Cortex of kidney (tissue), 1 donor: Measurements from ENCODE around the gene CIAO2B.

Experiments
- DNase-seq: peaks from one replicate; lab custom pipeline; 2025; lab: John Stamatoyannopoulos, UW

CIAO2B gene

GRCh38 chr16:66919569-66920298 is 14.5 kb downstream of the CIAO2B start:
- no peak for DNase-seq

DNA sequence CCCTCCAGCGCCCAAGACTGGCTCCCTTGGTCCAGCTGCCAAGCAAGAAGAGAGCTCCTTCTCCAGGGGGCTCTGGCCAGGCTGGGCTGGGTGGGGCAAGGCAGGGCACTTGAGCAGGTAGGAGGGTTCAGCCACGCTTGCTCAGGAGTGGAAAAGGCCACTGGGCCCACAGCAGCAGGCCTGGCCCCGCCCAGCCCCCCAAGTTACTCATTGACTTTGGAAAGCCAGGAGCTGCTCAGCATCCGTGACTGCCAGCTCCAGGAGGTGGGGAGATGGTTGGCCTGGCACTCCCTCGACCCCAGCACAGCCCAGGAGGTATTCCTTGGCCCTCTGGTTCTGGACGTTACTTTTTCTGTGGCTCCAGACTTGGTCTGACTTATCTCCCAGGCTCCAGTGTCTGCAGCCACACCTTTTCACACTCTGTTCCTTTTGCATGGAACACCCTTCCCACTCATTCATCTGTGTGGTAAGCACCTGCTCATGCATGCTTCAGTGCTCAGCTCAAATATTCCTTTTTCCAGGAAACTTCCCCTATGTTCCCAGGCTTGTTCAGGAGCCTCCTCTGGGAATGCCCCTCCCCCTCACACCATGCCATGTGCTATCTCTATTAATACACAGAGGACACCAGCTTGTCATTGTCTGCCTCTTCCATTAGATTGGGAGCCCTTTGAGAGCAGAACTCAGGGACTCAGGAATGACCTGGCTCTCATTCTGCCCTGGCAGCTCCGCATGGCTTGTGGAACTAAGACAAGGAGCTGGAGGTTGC is 15.2 kb downstream of the CIAO2B start, which contains the start of gene CDH16:
TSS of gene CDH16 (minus strand) at position 83 of the 766 bp plus-strand sequence. CDS start 820 bp downstream, outside the sequence.
- DNase-seq, result no peak

GRCh38 chr16:66918355-66918754 is 15.8 kb downstream of the CIAO2B start:
- DNase-seq, result no peak

DNA sequence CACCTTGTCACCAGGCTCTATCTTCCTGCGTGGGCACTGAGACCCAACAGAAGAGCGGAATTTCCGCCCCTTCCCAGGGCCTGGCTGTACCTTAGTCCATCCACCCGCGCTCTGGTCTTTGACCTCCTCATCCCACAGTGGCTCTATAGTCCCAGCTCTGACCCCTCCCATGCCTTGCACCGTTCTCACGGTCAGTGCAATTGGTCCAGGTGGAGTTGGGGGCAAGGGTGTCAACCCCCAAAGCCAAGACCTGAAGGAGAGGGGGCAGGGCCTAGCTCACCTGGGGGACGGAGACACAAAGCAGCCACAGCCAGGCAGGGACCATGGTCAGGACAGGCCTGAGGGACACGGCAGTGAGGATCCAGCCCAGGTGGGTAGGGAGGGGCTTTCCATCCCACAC is 16.5 kb downstream of the CIAO2B start:
- DNase-seq, result no peak

- no peak for DNase-seq
Observed at GRCh38 chr16:66916518-66916917, 17.7 kb downstream of the CIAO2B start.

DNA sequence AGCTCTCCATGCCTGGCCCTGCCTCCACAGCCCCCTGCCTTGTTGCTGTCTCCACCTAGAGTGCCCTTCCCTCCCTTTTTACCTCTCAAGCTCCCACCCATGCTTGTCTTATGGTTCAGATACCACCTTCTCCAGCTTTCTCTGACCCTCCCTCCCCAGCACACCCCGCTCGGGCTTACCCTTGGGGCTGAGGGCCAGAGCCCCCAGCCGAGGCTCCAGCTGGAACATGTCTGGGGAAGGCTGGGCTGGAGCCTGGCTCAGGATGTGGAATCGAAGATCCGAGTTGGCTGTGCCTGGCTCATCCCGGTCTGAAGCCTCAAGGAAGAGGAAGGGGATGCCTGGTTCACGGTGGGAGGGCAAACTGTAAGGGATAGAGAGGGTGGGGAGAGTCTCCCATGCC is 19.2 kb downstream of the CIAO2B start:
- no peak for DNase-seq

DNA sequence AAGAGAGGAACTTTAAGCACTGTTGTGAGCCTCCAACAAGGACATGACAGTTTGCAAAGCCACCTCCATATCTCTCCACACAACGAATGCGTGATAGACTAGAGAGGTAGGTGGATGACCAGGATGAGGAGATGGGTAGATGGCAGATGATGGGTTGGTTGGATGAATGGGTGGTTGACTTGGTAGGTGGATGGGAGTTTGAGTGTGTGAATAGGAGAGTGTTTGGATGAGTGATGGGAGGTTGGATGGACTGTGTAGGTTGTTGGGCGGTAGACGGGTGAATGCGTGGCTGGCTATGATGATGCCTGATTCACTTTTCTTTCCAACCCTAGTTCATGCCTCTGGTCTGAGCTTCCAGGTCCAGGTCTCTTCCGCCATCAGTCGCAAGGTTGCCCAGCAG is 19.7 kb downstream of the CIAO2B start:
- no peak for DNase-seq

GRCh38 chr16:66913711-66914110 is 20.5 kb downstream of the CIAO2B start:
- no peak for DNase-seq

DNA sequence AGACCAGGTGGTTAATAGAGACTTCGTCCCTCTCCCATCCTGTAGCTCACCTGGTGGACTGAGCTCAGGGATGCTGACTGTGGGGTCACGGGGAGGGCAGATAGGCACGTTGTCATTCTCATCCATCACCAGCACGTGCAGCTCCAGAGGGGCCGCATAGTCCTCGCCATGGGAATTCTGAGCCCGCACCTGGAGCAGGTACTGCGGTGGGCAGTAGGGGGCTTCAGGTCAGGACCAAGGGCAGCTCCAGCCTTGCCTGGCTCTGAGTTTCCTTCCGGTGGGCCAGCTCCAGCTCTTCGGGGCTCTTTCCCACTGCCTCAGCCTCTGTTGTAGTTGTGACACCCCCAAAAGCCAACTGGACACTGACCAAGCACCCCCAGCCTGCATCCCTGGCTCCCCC is 21.1 kb downstream of the CIAO2B start:
- no peak for DNase-seq

DNA sequence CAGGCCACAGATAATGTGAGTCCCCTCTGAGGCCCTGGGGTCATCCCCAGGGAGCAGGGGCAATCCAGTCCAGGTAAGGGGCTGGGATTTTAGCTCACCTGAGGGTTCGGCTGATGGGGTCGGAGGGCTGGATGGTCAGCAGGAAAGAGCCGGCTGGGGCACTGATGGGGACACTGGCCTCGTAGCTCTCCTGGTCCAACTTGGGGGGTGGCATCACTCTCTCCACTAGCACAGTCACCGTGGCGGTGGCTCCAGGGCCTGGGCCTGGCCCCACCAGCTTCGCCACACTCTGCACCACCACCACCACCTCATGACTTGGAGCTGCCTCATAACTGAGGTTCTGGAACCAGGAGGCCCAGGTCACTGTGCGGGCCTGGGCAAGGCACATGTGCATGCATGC is 22.4 kb downstream of the CIAO2B start:
- DNase-seq, result no peak

DNA sequence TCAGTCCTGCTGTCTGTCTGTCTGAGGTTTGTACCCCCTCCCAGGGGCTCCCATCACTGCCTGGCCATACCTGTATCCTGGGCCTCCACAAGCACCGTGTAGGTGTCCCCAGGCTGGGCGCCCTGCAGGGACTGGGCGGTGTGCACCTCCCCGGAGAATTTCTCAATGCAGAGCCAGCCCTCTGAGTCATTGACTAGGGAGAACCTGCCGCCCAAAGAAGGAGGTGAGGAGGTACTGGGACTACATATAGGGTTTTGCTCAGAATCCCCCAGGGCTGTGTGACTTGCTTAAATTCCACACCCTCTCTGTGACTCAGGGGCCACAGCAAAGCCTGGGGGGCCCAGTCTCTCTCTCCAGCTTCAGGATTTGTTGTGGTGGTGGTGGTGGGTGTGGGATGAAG is 23.1 kb downstream of the CIAO2B start:
- no peak for DNase-seq

DNA sequence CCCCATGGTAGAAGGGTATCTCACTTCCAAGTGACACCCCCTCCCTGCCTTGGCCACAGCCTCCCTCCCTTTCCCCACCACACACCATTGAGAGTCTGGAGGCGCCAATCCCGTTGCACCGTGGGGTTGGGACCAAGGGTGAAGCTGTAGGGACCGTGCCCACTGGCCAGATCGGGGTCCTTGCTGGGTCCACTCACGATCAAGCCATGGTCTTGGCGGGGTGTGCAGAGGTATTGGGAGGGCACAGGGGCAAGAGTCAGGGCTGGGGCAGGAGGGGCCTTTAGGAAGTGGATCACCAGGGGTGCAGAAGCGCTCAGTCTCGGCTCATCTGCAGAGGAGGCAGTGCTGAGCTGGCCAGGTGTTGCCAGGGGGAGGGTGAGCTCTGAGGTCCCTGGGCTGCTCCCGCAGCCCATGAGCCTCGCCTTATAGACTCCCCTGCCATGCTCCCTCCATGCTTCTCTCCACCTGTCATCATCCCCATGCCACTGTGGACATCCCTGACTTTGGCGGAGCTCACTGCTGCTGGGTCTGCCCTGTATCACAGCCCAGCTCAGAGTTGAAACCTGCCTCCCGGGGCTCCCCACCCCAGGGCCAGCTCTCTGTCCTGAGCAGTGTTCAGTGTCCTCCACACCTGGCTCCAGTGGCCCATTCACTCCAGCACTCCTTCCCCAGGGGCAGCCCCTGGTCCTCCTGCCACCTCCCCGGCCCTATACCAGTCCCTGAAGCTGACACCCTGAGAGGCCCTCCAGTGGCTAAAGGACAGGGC is 23.8 kb downstream of the CIAO2B start:
- DNase-seq, result no peak

DNA sequence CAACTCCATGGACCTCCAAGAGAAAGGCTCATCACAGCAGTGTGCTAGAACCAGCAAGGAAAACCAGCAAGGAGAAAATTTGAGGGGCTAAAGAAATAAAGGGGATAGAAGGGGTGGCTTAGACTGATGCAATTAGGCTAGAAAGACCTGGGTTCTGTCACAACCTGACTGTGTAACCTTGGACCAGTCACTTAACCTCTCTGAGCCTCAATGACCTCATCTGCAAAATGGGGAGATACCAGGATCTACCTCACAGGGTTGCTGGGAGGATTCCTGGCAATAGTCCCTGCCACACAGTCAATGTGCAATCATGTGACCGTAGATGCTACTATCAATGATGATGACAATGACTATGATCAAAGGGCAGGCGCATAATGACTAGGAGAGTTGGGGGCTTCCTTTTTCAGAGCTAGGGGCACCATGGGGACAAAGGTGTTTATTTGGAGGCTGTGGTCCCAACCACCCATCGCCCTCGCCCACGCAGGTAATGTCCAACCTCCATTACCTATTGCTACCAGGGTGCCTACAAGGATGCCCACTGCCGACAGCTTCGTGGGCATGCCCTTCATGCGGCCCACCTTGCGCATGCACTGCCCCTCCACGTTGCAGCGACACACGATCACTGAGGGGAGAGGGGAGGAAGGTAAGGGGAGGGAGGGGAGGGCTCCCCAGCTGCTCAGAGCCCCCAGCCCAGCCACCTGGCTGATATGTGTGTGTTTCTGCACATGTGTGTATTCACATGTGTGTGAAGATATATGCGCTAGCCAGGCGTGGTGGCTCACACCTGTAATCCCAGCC is 25.2 kb downstream of the CIAO2B start:
- no peak for DNase-seq

DNA sequence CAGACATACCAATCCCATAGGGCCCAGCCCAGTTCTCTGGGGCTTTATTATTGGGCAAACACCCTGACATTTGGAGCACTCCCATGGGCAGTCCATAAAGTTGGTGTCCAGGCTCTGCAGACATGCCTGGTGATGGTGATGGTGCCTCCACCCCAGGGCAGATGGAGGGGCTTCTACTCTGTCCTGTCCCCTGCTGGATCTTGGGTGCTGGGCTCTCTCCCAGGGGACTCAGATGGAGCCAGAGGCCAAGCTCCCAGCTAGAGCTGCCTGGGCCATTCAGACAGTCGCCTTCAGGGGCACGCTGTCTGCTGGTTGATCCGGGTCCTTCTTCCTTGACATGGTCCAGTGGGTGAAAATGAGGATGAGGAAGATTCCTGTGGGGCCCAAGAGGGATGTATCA is 26.1 kb downstream of the CIAO2B start:
- no peak for DNase-seq

- DNase-seq, result no peak
Observed at GRCh38 chr16:66906916-66907836, 27.0 kb downstream of the CIAO2B start.

DNA sequence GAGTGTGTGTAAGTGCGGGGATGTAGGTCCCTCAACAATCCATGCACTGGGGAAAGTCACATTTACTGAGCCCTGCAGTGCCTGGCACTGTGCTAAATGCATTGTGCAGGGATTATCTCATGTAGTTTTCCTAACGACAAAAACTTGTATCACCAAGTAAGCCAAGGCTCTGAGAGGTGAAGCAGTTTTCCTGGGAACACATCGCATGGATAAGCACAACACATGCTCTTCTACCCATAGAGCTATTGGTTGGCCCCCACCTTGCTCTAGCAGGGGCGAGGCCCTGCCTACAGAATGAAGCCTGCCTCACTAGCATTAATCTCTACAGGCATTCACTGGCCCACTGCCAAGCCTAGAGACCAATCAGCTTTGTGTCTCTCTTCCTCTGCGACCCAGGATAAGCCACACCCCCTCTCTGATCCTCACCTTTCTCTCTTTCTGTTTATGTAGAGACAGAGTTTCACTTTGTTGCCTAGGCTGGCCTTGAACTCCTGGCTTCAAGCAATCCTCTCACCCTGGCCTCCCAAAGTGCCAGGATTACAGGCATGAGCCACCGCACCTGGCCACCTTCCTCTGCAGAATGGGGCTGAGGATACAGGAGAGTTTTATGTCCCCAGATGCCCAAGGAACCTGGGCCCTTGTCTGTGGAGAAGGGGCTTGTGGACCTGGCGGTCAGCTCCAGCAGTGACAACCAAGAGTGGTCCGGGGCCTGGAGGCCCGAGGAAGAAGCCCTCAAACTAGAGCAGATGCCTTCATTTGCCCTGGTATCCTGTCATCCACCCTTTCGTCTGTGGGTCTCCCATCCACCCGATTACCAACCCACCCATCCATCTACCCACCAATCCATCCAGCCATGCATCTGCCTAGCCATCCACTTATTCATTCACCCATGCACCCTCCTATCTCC is 28.3 kb downstream of the CIAO2B start:
- no peak for DNase-seq

GRCh38 chr16:66904846-66905632 is 29.2 kb downstream of the CIAO2B start:
- DNase-seq, result no peak

DNA sequence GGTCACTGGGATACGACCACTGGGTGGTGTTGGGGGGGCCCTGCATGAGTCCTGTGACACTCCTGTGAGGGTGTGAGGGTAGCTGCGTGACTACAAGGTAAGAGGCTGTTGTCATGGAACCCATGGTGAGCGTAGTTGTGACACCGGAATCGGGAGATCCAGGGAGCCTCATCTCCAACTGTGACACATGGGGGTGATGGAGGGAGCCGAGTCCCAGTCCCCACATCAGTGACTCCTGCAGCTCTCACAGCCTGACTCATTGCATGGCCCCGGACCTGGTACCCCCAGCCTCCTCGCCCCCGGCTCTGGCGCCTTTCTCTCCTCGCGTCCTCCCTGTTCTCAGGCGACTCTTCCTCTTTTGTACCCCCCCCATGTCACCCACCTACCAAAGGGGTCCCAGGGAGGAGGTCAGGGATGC is 29.8 kb downstream of the CIAO2B start:
- DNase-seq, result no peak
